ENCODE measurements around the gene YJEFN3. TPM values are rescaled to one million over a fixed set of nuclear protein-coding genes. Genes with fewer than 3 reads are reported as not detected.

YJEFN3 gene
- total RNA-seq, 2 donors from 2014 or later: 2.6 to 11.2 TPM

DNA sequence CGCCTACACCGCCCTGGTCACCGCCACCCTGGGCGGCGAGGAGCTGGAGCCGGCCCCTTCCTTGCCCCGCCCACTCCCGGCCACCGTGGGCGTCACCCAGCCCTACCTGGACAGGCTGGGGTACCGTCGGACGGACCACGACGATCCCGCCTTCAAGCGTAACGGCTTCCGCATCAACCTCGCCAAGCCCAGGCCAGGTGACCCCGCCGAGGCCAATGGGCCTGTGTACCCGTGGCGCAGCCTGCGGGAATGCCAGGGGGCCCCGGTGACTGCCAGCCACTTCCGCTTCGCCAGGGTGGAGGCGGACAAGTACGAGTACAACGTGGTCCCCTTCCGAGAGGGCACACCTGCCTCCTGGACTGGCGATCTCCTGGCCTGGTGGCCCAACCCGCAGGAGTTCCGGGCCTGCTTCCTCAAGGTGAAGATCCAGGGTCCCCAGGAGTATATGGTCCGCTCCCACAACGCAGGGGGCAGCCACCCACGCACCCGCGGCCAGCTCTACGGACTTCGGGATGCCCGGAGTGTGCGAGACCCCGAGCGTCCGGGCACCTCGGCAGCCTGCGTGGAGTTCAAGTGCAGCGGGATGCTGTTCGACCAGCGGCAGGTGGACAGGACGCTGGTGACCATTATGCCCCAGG lies 16.4 kb downstream of the YJEFN3 start:
- H3K27ac ChIP-seq: no peak overlapping the region
- TF ChIP-seq, protein P1, sequence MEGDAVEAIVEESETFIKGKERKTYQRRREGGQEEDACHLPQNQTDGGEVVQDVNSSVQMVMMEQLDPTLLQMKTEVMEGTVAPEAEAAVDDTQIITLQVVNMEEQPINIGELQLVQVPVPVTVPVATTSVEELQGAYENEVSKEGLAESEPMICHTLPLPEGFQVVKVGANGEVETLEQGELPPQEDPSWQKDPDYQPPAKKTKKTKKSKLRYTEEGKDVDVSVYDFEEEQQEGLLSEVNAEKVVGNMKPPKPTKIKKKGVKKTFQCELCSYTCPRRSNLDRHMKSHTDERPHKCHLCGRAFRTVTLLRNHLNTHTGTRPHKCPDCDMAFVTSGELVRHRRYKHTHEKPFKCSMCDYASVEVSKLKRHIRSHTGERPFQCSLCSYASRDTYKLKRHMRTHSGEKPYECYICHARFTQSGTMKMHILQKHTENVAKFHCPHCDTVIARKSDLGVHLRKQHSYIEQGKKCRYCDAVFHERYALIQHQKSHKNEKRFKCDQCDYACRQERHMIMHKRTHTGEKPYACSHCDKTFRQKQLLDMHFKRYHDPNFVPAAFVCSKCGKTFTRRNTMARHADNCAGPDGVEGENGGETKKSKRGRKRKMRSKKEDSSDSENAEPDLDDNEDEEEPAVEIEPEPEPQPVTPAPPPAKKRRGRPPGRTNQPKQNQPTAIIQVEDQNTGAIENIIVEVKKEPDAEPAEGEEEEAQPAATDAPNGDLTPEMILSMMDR (IDR thresholded peaks at IDR 0.05): no peak
- no peak for TF ChIP-seq POLR2A (IDR thresholded peaks at IDR 0.05)
- H3K9me3 ChIP-seq: no peaks in the 10 kb centered on the region
- no peaks in the 10 kb centered on the region for H3K36me3 ChIP-seq (replicated peaks in 1 of 2; ENCODE audit: insufficient read depth in 1 of 2, low read depth in 2 of 2)
- 86% methylated on average over 11 to 42 of the region's 53 CpGs for WGBS, 2 donors
- no peak for DNase-seq
- no peak overlapping the region for H3K4me3 ChIP-seq
- ATAC-seq: no peak
- peaks cover 12% of the 10 kb centered on the region for H3K4me1 ChIP-seq
- intact Hi-C loops (cut with DNase I): no loop called here
- peaks cover 0 to 13% of the 10 kb centered on the region in 2 donors for H3K27me3 ChIP-seq

DNA sequence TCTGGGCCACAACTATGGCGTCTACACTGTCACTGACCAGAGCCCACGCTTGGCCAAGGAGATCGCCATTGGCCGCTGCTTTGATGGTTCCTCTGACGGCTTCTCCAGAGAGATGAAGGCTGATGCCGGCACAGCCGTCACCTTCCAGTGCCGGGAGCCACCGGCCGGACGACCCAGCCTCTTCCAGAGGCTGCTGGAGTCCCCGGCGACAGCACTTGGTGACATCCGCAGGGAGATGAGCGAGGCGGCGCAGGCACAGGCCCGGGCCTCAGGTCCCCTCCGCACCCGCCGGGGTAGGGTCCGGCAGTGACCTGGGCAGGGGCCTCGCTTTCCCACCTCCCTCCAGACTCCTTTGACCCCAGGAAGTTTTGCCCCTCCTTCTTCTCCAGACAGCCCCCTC lies 17.0 kb downstream of the YJEFN3 start:
- H3K4me1 ChIP-seq: peaks cover 6% of the 10 kb centered on the region
- no peak for ATAC-seq
- no peak overlapping the region for H3K4me3 ChIP-seq
- TF ChIP-seq, protein P1 (IDR thresholded peaks at IDR 0.05): no peak
- TF ChIP-seq POLR2A (IDR thresholded peaks at IDR 0.05): no peak
- peaks cover 0 to 11% of the 10 kb centered on the region in 2 donors for H3K27me3 ChIP-seq
- no peaks in the 10 kb centered on the region for H3K9me3 ChIP-seq
- intact Hi-C loops (cut with DNase I): no loop called here
- WGBS, 2 donors: 80 to 87% methylated on average over 13 to 23 of the region's 23 CpGs
- H3K36me3 ChIP-seq (replicated peaks in 1 of 2; ENCODE audit: insufficient read depth in 1 of 2, low read depth in 2 of 2): no peaks in the 10 kb centered on the region
- no peak for DNase-seq
- no peak overlapping the region for H3K27ac ChIP-seq

DNA sequence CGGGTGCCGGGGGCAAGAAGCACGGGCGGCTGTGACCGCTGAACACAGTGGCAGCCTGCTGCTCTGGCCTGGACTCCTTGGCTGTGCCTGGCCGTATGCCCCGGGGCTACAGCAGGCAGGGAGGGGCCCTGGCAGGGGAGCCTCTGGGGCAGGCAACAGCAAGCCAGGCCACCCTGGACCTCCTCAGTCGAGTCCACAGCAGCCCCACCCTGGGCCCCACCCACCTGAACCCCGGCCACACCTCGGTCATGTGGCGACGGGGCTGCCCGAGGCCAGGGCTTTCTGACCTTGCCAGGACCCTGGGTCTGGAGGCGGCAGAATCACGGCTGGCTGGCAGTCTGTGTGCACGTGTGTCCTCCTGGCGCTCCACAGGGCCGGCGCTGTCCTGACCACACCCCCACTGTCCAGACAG lies 18.0 kb downstream of the YJEFN3 start:
- Histone ChIP-seq H3K27ac (no peak overlapping the region), H3K4me1 (no peaks in the 10 kb centered on the region), H3K36me3 (replicated peaks in 1 of 2; ENCODE audit: insufficient read depth in 1 of 2, low read depth in 2 of 2) (no peaks in the 10 kb centered on the region), H3K4me3 (no peak overlapping the region), H3K9me3 (no peaks in the 10 kb centered on the region), H3K27me3 (peaks cover 0 to under 1% of the 10 kb centered on the region in 2 donors)
- no peak for TF ChIP-seq POLR2A (IDR thresholded peaks at IDR 0.05)
- TF ChIP-seq, protein P1 (IDR thresholded peaks at IDR 0.05): no peak
- DNase-seq: no peak
- WGBS, 2 donors: 46% methylated on average over 19 of the region's 19 CpGs; no CpG with 5 or more reads in 1 of the 2 donors
- intact Hi-C loops (cut with DNase I): no loop called here
- no peak for ATAC-seq

DNA sequence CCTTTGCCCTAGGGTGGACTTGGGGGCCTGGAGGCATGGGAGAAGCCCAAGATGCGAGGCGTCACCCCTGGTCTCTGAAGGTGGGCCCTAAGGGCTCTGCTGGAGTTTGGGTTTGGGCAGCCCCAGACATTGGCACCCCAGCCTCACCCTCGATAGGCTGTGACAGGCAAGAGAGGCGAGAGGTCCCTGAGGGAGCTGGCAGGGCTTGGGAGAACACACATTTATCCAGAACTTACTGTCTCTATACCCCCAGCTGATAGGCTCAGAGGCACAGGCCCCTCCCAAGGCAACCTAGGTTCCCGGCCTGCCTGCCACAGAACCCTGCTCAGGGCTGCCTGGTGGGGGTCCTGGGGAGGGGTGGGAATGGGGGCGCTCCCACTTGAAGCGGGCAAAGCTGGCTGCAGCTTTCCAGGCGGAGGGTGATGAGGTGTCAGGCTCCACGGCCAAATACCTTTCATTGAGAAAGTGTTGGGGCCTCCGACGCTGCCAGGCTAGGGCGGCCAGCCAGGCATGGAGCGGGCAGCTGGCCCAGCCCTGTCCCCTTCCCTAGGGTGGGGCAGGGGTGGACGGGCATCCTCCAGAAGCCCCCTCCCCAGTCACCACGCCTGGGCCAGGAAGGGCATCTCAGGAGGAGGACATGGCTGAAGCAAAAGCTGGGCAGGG lies 19.1 kb downstream of the YJEFN3 start:
- no peak for ATAC-seq
- Histone ChIP-seq H3K36me3 (replicated peaks in 1 of 2; ENCODE audit: insufficient read depth in 1 of 2, low read depth in 2 of 2) (no peaks in the 10 kb centered on the region), H3K27ac (no peak overlapping the region), H3K9me3 (no peaks in the 10 kb centered on the region), H3K4me3 (no peak overlapping the region), H3K4me1 (no peaks in the 10 kb centered on the region), H3K27me3 (no peaks in the 10 kb centered on the region)
- WGBS, 2 donors: 39 to 47% methylated on average over 5 to 13 of the region's 15 CpGs
- DNase-seq: no peak
- TF ChIP-seq POLR2A (IDR thresholded peaks at IDR 0.05): no peak
- TF ChIP-seq, protein P1 (IDR thresholded peaks at IDR 0.05): no peak
- intact Hi-C loops (cut with DNase I): no loop called here

Data from body of pancreas (tissue), 4 donors.